Stimulated activated naive CD8-positive, alpha-beta T cell treated with anti-CD3 and anti-CD28 coated beads, Interleukin-15, Interleukin-2, amounts not matched to agents 100 ng/mL and 50 ng/mL, for 24 hours (primary cell): Measurements from ENCODE around the gene CLDN15.
"Not testable (repeated sequence)": the region's sequence is repeated elsewhere in the genome, so short reads cannot be mapped to it uniquely, and the experiment has no call there.

Experiments
- H3K27ac Mint-ChIP-seq: one replicate; pipeline ENCODE4 v1.8.0; 2021; ENCODE audit warnings: mild to moderate bottlenecking, mixed read lengths
- H3K27me3 Mint-ChIP-seq: one replicate; pipeline ENCODE4 v1.8.0; 2021; ENCODE audit warnings: mixed read lengths
- H3K36me3 Mint-ChIP-seq: one replicate; pipeline ENCODE4 v1.8.0; 2021; ENCODE audit warnings: low read depth, mixed read lengths
- H3K4me1 Mint-ChIP-seq: one replicate; pipeline ENCODE4 v1.8.0; 2021; ENCODE audit warnings: low read depth, mixed read lengths
- H3K4me3 Mint-ChIP-seq: one replicate; pipeline ENCODE4 v1.8.0; 2021; ENCODE audit warnings: mild to moderate bottlenecking, mixed read lengths
- H3K9me3 Mint-ChIP-seq: one replicate; pipeline ENCODE4 v1.8.0; 2021; ENCODE audit warnings: mixed read lengths

Gene CLDN15

DNA sequence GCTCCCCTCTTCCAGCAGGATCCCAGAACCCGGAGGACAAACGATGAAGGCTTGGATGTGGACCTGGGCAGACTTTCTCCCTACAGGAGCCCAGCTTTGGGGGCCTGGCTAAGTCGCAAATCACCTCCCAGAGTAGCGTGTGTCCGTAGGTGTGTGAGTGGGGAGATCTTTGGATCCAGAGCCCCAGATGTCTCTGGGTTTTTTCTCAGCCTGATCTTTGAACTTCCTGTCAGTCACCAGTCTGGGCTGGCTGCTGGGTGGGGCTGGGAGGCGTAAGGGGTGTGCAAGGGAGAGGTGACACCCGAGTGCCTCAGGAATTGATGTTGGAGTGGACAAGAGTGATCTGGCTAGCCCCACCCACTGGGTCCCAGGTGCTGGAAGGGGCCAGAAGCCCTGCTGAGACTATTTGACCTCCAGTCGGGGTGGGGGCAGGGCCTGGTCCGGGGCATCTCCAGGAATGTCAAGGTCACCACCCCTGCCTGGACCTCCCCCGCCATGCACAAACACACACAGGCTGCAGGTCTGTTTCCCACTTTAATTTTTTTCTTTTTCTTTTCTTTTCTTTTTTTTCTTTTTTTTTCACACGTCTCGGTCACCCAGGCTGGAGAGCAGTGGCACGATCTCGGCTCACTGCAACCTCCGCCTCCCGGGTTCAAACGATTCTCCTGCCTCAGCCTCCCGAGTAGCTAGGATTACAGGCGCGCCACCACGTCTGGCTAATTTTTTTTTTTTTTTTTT lies 36.6 kb downstream of the CLDN15 start, which contains the start of gene MOGAT3:
TSS of gene MOGAT3 (minus strand) at position 175 of the 738 bp plus-strand sequence. CDS start 182 bp downstream, outside the sequence.
- H3K9me3 Mint-ChIP-seq: no peaks in the 10 kb centered on the region
- H3K36me3 Mint-ChIP-seq: no peaks in the 10 kb centered on the region
- H3K4me3 Mint-ChIP-seq: no peak within 1 kb of the TSS
- H3K27ac Mint-ChIP-seq: no peak within 1 kb of the TSS
- peaks cover 7% of the 10 kb centered on the region for H3K4me1 Mint-ChIP-seq
- peaks cover 35% of the 10 kb centered on the region for H3K27me3 Mint-ChIP-seq

DNA sequence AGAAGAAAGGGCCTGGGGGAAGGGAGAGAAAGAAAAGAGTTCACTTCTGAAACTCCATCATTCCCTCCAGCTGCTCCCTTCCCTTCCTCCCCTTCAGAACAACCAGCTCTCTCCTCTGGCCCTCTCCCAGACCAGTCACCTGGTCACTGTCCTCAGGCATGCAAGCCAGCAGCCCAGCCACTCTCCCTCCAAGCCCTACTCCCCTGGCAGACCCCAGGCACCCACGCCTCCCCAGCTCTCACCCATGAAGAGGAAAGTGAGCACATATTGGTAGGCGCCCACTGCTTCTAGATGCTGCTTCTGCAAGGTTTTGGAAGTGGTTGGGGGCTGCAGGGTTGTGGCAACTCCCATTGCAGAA lies 37.1 kb downstream of the CLDN15 start:
- Mint-ChIP-seq H3K27me3 (peaks cover 35% of the 10 kb centered on the region), H3K4me3 (no peak overlapping the region), H3K4me1 (peaks cover 7% of the 10 kb centered on the region), H3K9me3 (no peaks in the 10 kb centered on the region), H3K27ac (no peak overlapping the region), H3K36me3 (no peaks in the 10 kb centered on the region)

DNA sequence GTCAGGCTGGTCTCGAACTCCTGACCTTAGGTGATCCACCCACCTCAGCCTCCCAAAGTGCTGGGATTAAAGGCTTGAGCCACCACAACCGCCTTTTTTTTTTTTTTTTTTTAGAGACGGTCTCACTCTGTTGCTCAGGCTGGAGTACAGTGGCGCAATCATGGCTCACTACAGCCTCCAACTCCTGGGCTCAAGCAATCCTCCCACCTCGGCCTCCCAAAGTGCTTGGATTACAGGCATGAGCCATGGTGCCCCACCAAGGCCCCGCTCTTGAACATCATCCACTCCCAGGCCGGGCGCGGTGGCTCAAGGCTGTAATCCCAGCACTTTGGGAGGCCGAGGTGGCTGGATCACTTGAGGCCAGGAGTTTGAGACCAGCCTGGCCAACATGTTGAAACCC lies 38.1 kb downstream of the CLDN15 start:
- H3K27ac Mint-ChIP-seq, H3K4me3 Mint-ChIP-seq, H3K36me3 Mint-ChIP-seq, H3K9me3 Mint-ChIP-seq, H3K4me1 Mint-ChIP-seq: not testable (repeated sequence)
- H3K27me3 Mint-ChIP-seq: peaks cover 35% of the 10 kb centered on the region

DNA sequence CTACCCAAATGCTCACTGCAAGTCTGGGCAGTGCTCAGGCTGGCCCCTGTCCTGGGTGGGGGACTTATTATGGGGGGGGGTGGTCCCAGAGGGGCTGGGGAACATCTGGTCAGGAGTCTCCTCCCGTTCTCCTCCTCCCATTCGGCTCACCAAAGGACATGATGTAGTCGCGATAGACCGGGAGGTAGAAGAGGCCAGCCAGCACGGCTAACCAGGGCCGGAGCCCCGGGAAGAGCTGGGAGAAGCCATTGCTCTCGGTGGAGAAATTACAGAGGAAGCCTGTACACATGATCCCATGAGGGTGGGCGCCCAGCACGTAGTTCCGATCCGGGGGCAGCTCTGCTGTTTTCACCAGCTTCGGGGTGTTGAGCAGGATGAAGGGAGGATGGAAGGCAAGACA lies 39.1 kb downstream of the CLDN15 start:
- Mint-ChIP-seq H3K4me3 (no peak overlapping the region), H3K4me1 (peaks cover 4% of the 10 kb centered on the region), H3K36me3 (no peaks in the 10 kb centered on the region), H3K27me3 (peaks cover 30% of the 10 kb centered on the region), H3K27ac (no peak overlapping the region), H3K9me3 (no peaks in the 10 kb centered on the region)

DNA sequence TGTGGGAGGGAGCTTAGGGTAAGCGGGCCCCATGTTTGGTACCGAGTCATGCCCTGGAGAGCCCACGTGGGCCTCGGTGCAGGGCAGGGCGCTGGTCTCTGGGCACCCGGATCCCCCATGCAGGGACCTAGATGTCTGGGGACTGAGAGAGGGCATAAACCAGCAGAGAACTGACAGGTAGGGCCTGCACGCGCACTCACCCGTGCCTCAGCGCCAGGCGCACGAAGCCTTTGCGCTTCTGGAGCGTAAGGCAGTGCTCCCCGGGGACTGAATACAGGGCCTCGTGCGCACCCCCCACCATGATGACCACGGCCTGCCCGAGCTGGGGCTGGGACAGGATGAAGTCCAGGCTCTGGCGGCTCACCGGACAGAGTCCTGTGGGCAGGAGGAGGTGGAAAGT lies 39.6 kb downstream of the CLDN15 start:
- Mint-ChIP-seq H3K4me3 (no peak overlapping the region), H3K36me3 (no peaks in the 10 kb centered on the region), H3K27ac (no peak overlapping the region), H3K27me3 (peaks cover 28% of the 10 kb centered on the region), H3K4me1 (peaks cover 4% of the 10 kb centered on the region), H3K9me3 (no peaks in the 10 kb centered on the region)

DNA sequence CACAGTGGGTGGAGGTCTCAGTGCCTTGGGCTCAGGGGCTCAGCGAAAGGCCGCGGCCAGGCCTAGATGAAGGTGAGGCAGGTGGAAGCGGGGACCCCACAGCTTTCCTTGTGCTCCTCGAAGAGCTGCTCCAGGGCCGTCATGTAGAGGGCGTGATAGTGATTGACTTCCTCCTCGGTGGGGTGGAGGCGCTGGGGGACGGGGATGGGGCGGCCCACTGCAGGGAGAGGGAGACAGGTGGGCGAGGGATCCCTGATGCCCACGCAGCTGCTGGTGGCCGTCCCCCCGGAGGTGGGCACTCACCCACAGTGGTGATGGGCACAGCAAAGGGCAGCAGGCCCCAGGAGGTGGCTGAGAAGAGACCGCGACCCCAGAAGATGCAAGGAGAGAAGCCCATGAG lies 41.7 kb downstream of the CLDN15 start:
- Mint-ChIP-seq H3K27me3 (peaks cover 14% of the 10 kb centered on the region), H3K4me1 (peaks cover 5% of the 10 kb centered on the region), H3K9me3 (no peaks in the 10 kb centered on the region), H3K36me3 (no peaks in the 10 kb centered on the region), H3K4me3 (no peak overlapping the region), H3K27ac (no peak overlapping the region)

DNA sequence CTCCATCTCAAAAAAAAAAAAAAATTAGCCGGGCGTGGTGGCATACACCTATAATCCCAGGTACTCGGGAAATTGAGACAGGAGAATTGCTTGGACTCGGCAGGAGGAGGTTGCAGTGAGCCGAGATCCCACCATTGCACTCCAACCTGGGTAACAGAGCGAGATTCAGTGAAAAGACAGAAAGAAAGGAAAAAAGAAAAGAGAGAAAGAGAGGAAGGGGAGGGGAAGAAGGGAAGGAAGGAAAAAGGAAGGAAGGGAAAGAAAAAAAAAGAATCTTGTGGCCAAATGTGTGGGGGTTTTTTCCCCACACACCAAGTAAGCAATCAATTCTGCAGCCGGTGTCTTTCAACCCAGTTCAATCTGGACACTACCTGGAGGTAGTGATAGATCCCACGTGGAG lies 48.5 kb downstream of the CLDN15 start:
- no peak overlapping the region for H3K4me3 Mint-ChIP-seq
- no peak overlapping the region for H3K27ac Mint-ChIP-seq
- H3K27me3 Mint-ChIP-seq: peaks cover 15% of the 10 kb centered on the region
- H3K4me1 Mint-ChIP-seq: peaks cover 3% of the 10 kb centered on the region
- H3K9me3 Mint-ChIP-seq: no peaks in the 10 kb centered on the region
- H3K36me3 Mint-ChIP-seq: no peaks in the 10 kb centered on the region

DNA sequence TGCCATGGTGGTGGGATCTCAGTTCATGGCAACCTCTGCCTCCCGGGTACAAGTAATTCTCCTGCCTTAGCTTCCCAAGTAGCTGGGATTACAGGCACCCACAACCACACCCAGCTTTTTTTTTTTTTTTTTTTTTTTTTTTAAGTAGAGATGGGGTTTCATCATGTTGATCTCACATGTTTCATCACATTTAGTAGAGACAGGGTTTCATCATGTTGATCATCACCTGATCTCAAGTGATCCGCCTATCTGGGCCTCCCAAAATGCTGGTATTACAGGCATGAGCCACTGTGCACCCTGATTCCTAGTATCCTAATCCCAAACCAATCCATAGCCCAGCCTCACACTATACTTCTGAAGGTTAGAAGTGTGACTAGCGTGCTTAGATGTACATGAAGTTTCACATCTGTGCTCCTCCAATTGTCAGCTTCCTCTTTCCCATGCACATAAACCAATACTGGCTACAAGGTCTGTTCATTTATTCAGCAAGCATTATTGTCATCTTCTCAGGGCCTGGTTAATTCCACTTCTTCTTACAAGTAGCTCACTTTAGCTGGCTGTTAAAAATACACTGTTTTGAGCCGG lies 50.7 kb downstream of the CLDN15 start:
- Mint-ChIP-seq H3K4me3 (no peak overlapping the region), H3K4me1 (no peaks in the 10 kb centered on the region), H3K9me3 (no peaks in the 10 kb centered on the region), H3K36me3 (no peaks in the 10 kb centered on the region), H3K27ac (no peak overlapping the region), H3K27me3 (peaks cover 25% of the 10 kb centered on the region)

DNA sequence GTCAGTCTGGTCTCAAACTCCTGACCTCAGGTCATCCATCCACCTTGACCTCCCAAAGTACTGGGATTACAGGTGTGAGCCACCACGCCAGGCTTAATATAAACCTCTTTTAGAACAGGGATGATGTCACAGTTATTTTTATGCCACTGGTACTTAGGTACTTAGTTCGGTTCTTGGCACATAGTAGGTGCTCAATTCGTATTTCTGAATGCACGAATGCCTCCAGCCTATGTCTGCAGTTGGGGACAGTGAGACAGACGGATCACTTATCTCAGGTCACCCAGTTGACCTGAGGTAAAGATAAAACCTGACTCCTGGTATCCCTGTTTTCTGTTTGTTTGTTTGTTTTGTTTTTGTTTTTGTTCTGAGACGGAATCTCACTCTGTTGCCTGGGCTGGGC lies 51.4 kb downstream of the CLDN15 start:
- Mint-ChIP-seq H3K4me1 (no peaks in the 10 kb centered on the region), H3K27me3 (peaks cover 25% of the 10 kb centered on the region), H3K27ac (no peak overlapping the region), H3K4me3 (no peak overlapping the region), H3K9me3 (no peaks in the 10 kb centered on the region), H3K36me3 (no peaks in the 10 kb centered on the region)

DNA sequence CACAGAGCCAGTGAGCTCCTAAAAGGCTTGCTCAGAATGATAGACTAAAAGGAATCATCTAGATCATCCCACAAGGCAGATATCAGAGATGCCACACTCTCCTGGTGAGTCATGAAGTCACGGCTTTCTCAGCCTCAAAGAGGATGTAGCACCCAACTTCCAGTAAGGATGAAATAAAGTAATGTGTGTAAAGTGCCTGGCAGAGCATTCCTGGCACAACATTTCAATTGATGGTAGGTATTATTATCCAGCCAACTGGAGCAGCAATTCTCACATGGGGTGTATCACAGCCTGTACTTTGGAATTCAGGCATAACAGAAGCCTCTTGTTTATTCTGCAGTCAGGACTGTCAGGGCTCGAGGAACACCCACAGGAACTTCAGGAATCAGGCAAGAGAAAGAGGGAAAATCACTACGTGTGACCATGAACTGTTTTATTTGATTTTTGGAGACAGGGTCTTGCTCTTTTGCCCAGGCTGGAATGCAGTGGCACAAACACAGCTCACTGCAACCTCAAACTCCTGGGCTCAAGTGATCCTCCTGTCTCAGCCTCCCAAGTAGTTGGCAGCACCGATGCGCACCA lies 52.3 kb downstream of the CLDN15 start:
- peaks cover 33% of the 10 kb centered on the region for H3K27me3 Mint-ChIP-seq
- H3K27ac Mint-ChIP-seq: no peak overlapping the region
- H3K9me3 Mint-ChIP-seq: no peaks in the 10 kb centered on the region
- H3K4me1 Mint-ChIP-seq: peaks cover 5% of the 10 kb centered on the region
- H3K36me3 Mint-ChIP-seq: no peaks in the 10 kb centered on the region
- H3K4me3 Mint-ChIP-seq: no peak overlapping the region
